ENCODE data around the gene SNORC. TPM values are rescaled to one million over a fixed set of nuclear protein-coding genes. Genes with fewer than 3 reads are reported as not detected.

The SNORC gene
- total RNA-seq, 1 experiment from 2014 or later = 4.3 TPM

DNA sequence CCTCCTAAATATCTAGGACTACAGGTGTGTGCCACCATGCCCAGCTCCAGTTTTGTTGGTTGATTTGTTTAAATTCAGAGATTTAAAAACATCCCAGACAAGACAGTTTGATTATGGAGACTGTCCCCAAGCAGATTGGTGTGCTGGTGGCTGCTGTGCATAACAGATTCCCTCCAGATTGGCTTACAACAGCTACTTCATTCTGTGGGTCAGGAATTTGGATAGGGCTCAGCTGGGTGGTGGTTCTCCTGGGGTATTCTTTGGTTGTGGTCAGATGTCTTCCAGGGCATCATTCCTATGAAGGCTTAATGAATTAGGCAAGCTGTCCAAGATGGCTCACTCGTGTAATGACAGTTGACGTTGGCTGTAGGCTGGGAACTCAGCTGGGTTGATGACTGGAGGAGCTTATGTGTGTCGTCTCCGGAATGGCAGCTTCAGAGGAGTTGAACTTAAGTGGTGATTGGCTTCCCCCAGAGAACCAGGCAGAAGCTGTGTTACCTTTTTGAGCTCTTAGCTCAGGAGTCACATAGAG, 10.6 kb upstream of the SNORC start:
- Mint-ChIP-seq H3K4me3 (ENCODE audit: unreplicated experiment) (no peak overlapping the region), H3K27me3 (ENCODE audit: insufficient read depth, unreplicated experiment) (no peaks in the 10 kb centered on the region), H3K4me1 (ENCODE audit: low read depth, unreplicated experiment) (peaks cover 7% of the 10 kb centered on the region), H3K27ac (ENCODE audit: unreplicated experiment) (peak overlapping the region; percentile 64), H3K36me3 (ENCODE audit: insufficient read depth, unreplicated experiment) (peaks cover 53% of the 10 kb centered on the region), H3K9me3 (ENCODE audit: unreplicated experiment) (no peaks in the 10 kb centered on the region)
- intact Hi-C loops (cut with micrococcal nuclease; ENCODE audit: unreplicated experiment) = no loop called here
- no peak for DNase-seq
- no peak for TF ChIP-seq CTCF (IDR thresholded peaks at IDR 0.05; ENCODE audit: insufficient read depth in 1 of 2, low read depth in 1 of 2, low read length in 1 of 2, severe bottlenecking in 1 of 2, unreplicated experiment in 1 of 2)
- Histone ChIP-seq H3K4me3 (ENCODE audit: low read depth, low read length) (no peak overlapping the region), H3K9me3 (no peaks in the 10 kb centered on the region), H3K27me3 (replicated peaks; ENCODE audit: control insufficient read depth, insufficient read depth, low read length) (no peaks in the 10 kb centered on the region), H3K36me3 (ENCODE audit: control insufficient read depth, insufficient read depth, low read length) (no peaks in the 10 kb centered on the region), H3K4me1 (peaks cover 18% of the 10 kb centered on the region)
- POLR2A ChIA-PET = no interaction called here
- CTCF ChIA-PET = no interaction called here
- BruUV-seq (replicated peaks) = no TSS peak

GRCh38 chr2:232860593-232861241, 9.3 kb upstream of the SNORC start:
- TF ChIP-seq CTCF (IDR thresholded peaks at IDR 0.05; ENCODE audit: insufficient read depth in 1 of 2, low read depth in 1 of 2, low read length in 1 of 2, severe bottlenecking in 1 of 2, unreplicated experiment in 1 of 2) = no peak
- ChIA-PET CTCF (no interaction called here), POLR2A (no interaction called here)
- Mint-ChIP-seq H3K9me3 (ENCODE audit: unreplicated experiment) (no peaks in the 10 kb centered on the region), H3K27ac (ENCODE audit: unreplicated experiment) (no peak overlapping the region), H3K4me1 (ENCODE audit: low read depth, unreplicated experiment) (peaks cover 7% of the 10 kb centered on the region), H3K27me3 (ENCODE audit: insufficient read depth, unreplicated experiment) (no peaks in the 10 kb centered on the region), H3K36me3 (ENCODE audit: insufficient read depth, unreplicated experiment) (peaks cover 49% of the 10 kb centered on the region), H3K4me3 (ENCODE audit: unreplicated experiment) (no peak overlapping the region)
- no peaks in the 10 kb centered on the region for H3K9me3 ChIP-seq
- no TSS peak for BruUV-seq (replicated peaks)
- intact Hi-C loops (cut with micrococcal nuclease; ENCODE audit: unreplicated experiment) = no loop called here
- DNase-seq = no peak
- peaks cover 18% of the 10 kb centered on the region for H3K4me1 ChIP-seq
- no peaks in the 10 kb centered on the region; the same call in 1 of the 2 replicates for H3K36me3 ChIP-seq (ENCODE audit: control insufficient read depth, insufficient read depth, low read length)
- H3K4me3 ChIP-seq (ENCODE audit: low read depth, low read length) = no peak overlapping the region
- H3K27me3 ChIP-seq (replicated peaks; ENCODE audit: control insufficient read depth, insufficient read depth, low read length) = no peaks in the 10 kb centered on the region

DNA sequence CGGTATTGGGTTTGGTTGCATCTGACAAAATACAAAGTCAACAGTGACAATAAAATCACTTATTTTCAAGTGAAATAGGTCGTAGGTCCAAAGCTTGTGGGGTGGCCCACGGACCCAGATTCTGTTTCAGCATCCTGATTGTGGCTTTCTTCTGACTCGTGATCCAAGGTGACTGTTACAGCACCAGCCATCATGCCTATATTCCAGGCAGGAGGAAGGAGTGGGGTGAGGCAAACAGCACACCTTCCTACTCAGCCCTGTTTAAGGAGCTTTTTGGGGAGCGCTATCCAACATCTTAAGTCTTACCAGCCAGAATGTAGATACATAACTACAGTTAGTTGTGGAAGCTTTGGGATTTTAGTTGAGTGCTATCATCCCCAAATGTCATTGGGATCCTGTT, 8.7 kb upstream of the SNORC start:
- Histone ChIP-seq H3K4me1 (peaks cover 16% of the 10 kb centered on the region), H3K9me3 (no peaks in the 10 kb centered on the region), H3K27me3 (replicated peaks; ENCODE audit: control insufficient read depth, insufficient read depth, low read length) (no peaks in the 10 kb centered on the region), H3K4me3 (ENCODE audit: low read depth, low read length) (no peak overlapping the region), H3K36me3 (ENCODE audit: control insufficient read depth, insufficient read depth, low read length) (no peaks in the 10 kb centered on the region; the same call in 1 of the 2 replicates)
- H3K4me3 Mint-ChIP-seq (ENCODE audit: unreplicated experiment) = no peak overlapping the region
- BruUV-seq (replicated peaks) = no TSS peak
- no peaks in the 10 kb centered on the region for H3K9me3 Mint-ChIP-seq (ENCODE audit: unreplicated experiment)
- CTCF ChIA-PET = no interaction called here
- H3K4me1 Mint-ChIP-seq (ENCODE audit: low read depth, unreplicated experiment) = peaks cover 7% of the 10 kb centered on the region
- DNase-seq = no peak
- no peak for TF ChIP-seq CTCF (IDR thresholded peaks at IDR 0.05; ENCODE audit: insufficient read depth in 1 of 2, low read depth in 1 of 2, low read length in 1 of 2, severe bottlenecking in 1 of 2, unreplicated experiment in 1 of 2)
- H3K27me3 Mint-ChIP-seq (ENCODE audit: insufficient read depth, unreplicated experiment) = no peaks in the 10 kb centered on the region
- peaks cover 43% of the 10 kb centered on the region for H3K36me3 Mint-ChIP-seq (ENCODE audit: insufficient read depth, unreplicated experiment)
- POLR2A ChIA-PET = no interaction called here
- H3K27ac Mint-ChIP-seq (ENCODE audit: unreplicated experiment) = no peak overlapping the region
- intact Hi-C loops (cut with micrococcal nuclease; ENCODE audit: unreplicated experiment) = no loop called here
